GM18520 (cell line): ENCODE results near the gene SNHG17.

Experiments used
- ATAC-seq: cut with Tn5 transposase; IDR thresholded peaks from one replicate; pipeline ENCODE4 v1.9.1; 2021; ENCODE audit not compliant: unreplicated experiment

The SNHG17 gene

DNA sequence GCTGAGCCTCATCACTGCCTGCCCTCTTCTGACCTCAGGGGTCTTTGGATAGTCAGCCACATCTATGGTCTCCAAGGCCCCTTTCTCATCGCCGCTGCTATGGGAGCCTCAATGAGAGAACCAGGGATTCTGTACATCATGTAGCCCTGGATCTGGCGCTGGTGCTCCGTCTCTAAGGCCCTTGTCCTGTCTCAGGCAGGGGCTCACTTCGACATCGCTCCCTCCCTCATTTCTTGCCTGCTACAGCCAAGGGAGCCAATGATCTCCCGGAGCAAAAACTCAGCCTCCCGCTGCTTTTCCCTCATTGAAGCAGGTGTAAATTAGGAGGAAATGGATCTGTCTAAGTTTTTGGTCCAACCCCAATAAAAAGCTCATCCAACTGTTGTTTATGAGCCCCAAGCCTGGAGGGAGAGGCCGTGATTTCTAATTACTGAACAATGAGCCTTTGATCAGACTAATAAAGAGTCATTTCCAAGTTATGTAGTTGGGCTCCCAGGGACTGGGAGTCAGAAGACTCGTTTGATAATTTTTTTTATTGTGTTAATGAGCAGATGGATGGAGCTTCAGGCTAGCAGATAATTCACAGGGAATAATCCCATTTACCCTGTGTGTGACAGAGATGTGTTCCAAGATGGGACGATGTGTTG is 58.0 kb downstream of the SNHG17 start:
- no peak for ATAC-seq

DNA sequence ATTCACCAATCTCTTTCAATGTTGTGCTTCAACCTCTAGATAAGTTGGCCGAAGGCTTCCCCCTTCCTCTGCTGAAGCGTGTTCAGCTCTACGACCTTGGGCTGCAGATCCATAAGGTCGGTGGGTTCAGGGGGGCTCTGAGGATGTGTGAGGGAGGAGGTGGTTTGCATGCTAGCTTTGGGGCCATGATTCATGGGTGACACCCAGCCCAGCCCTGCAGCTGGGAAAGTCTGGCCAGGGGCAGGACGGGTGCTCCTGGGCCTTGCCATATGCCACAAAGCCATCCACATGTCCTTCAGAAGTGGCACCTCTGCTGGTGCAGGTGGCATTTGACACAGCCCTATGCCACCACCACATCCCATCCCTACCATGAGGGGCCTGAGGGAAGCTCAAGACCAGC is 61.2 kb downstream of the SNHG17 start:
- ATAC-seq, result no peak

DNA sequence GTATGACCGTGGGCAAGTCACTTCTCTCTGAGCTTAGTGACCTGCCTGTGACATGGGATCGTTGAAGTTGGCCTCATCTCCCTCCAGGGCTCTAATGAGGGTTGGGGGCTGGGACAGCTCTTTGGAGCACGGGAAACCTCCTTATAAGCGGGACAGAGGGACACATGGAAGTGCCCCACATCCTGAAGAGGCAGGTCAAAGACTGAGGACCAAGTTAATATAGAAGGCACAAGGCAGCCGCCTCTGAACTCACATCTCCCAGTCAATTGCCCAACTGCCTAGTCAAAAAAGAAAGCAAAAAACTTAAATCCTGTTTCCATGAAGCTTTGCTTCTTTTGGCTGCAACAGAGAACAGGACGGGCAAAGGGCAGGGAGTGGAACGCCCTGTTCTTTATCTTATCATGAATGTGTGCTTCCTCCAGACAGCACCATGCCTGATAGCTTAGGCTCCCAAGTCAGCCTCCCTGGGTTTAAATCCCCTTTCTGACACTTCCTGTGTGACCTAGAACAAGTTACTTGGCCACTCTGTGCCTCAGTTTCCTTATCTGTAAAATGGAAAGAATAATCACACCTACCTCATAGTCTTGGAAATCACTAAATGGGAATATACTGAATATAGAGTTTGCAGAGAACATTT is 61.8 kb downstream of the SNHG17 start:
- no peak for ATAC-seq

DNA sequence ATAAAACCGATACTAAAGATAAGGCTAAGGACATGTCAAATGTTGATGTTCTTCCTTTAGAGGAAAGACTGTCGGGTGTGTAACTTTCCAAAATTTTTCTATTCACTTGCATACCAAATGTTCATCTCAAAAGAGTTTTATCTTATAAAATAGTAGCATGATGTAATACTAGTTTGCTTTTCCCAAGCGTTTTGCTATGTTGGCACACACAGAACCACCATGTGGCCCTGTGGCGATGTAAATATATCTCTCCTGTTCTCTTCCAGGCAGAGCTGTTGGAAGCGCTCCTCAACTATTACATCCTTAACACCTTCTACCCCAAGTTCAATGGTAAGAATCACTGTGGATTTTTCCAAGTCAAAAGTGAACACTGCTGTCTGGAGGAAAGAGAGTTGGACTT is 62.3 kb downstream of the SNHG17 start:
- ATAC-seq, result no peak
